Smooth muscle cell (in vitro differentiated cells): ENCODE data around the gene PRODH2. TPM values are rescaled to one million over a fixed set of nuclear protein-coding genes. Genes with fewer than 3 reads are reported as not detected.
A peak's percentile ranks its signal among the peaks of the same experiment; 100 is the strongest.

ENCODE experiments used
- DNase-seq: peaks from one replicate; lab custom pipeline; 2025; ENCODE audit not compliant: unreplicated experiment; lab: John Stamatoyannopoulos, UW
- H2AFZ ChIP-seq: fragments of 200-600 bp; sonication (generic); 2 replicates; pipeline ENCODE4 v1.6.0; 2016; ENCODE audit warnings: antibody characterized with exemption, low read depth, mild to moderate bottlenecking
- H3F3A ChIP-seq: fragments of 200-600 bp; sonication (generic); 2 replicates; pipeline ENCODE4 v1.6.0; 2017; ENCODE audit warnings: antibody characterized with exemption, low read depth
- H3K27ac ChIP-seq: fragments of 200-600 bp; sonication (generic); 2 replicates; pipeline ENCODE4 v1.5.1; 2016; ENCODE audit warnings: low read depth, mild to moderate bottlenecking
- H3K27me3 ChIP-seq: fragments of 200-600 bp; sonication (generic); 2 replicates; pipeline ENCODE4 v1.6.1; 2016; ENCODE audit warnings: low read depth, mild to moderate bottlenecking
- H3K36me3 ChIP-seq: fragments of 200-600 bp; sonication (generic); 2 replicates; pipeline ENCODE4 v1.5.1; 2016; ENCODE audit warnings: low read depth
- H3K4me1 ChIP-seq: fragments of 200-600 bp; sonication (generic); 2 replicates; pipeline ENCODE4 v1.5.1; 2016; ENCODE audit warnings: low read depth
- H3K4me2 ChIP-seq: fragments of 200-600 bp; sonication (generic); 2 replicates; pipeline ENCODE4 v1.6.0; 2016; ENCODE audit warnings: mild to moderate bottlenecking
- H3K4me3 ChIP-seq: fragments of 200-600 bp; sonication (generic); 2 replicates; pipeline ENCODE4 v1.5.1; 2016; ENCODE audit warnings: mild to moderate bottlenecking
- H3K79me2 ChIP-seq: fragments of 200-600 bp; sonication (generic); 2 replicates; pipeline ENCODE4 v1.6.0; 2016; ENCODE audit warnings: low read depth, mild to moderate bottlenecking
- H3K9ac ChIP-seq: fragments of 200-600 bp; sonication (generic); 2 replicates; pipeline ENCODE4 v1.6.0; 2016; ENCODE audit warnings: low read depth
- H3K9me3 ChIP-seq: fragments of 200-600 bp; sonication (generic); replicated peaks from 2 replicates; pipeline ENCODE4 v1.5.1; 2016; ENCODE audit warnings: low read depth
- H4K20me1 ChIP-seq: fragments of 200-600 bp; sonication (generic); 2 replicates; pipeline ENCODE4 v1.6.0; 2016; ENCODE audit warnings: low read depth
- CTCF ChIP-seq: fragments of 200-600 bp; sonication (generic); IDR thresholded peaks from 2 replicates; pipeline ENCODE4 v1.5.1; 2017; ENCODE audit warnings: borderline replicate concordance, mild to moderate bottlenecking, antibody characterized with exemption; ENCODE audit not compliant: insufficient read depth, poor library complexity, severe bottlenecking
- WGBS: methylation state at CpG from one replicate; pipeline ENCODE4 v1.1.7; 2016; ENCODE audit warnings: low lambda C conversion rate; 5-methylcytosine and 5-hydroxymethylcytosine counted together
- polyA plus RNA-seq: library from polyadenylated mRNA; unstranded; fragments of >200 nt; fragmentation: Nextera tagmentation; extraction: Ambion mirVana; gene quantifications from 2 replicates; pipeline ENCODE4 v1.2.1, GENCODE V29; 2016
- total RNA-seq: library from RNA; depleted of rRNA; stranded (reverse); fragments of >200 nt; gene quantifications from 2 replicates; pipeline ENCODE4 v1.2.3, GENCODE V29; 2014

The PRODH2 gene, protein sequence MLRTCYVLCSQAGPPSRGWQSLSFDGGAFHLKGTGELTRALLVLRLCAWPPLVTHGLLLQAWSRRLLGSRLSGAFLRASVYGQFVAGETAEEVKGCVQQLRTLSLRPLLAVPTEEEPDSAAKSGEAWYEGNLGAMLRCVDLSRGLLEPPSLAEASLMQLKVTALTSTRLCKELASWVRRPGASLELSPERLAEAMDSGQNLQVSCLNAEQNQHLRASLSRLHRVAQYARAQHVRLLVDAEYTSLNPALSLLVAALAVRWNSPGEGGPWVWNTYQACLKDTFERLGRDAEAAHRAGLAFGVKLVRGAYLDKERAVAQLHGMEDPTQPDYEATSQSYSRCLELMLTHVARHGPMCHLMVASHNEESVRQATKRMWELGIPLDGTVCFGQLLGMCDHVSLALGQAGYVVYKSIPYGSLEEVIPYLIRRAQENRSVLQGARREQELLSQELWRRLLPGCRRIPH
- not detected in 2 replicates for total RNA-seq
- not detected in 2 replicates for polyA plus RNA-seq

DNA sequence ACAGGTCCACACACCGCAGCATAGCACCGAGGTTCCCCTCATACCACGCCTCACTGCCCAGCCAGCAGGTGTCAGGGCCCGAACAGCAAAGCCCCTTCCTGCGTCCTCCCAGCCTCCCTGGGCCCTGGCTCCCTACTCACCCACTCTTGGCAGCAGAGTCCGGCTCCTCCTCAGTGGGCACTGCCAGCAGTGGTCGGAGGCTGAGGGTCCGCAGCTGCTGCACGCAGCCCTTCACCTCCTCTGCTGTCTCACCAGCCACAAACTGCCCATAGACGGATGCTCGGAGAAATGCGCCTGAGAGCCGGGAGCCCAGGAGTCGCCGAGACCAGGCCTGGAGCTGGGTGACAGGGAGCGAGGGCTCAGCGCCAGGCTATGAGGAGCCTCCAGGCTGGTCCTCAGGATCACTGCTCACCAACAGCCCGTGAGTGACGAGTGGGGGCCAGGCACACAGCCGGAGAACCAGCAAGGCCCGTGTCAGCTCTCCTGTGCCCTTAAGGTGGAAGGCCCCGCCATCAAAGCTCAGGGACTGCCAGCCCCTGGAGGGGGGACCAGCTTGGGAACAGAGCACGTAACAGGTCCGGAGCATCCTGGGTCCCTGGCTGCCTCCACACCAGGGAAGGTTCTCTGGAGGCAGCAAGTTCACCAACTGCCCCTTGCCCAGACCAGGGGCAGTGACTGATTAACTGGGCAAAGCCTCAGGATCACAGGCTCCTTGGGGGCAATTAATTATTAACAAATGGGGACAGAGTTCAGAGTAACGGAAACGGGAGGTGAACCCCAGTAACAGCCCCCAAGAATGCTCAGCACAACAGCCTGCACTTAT is at the start of gene PRODH2:
TSS of gene PRODH2 (minus strand) at position 626 of the 823 bp plus-strand sequence. CDS start at position 586, 40 bp downstream.
- Histone ChIP-seq H2AFZ (no peak within 1 kb of the TSS), H3K9ac (no peak within 1 kb of the TSS), H3K4me1 (no peaks in the 10 kb centered on the region), H3K27ac (no peak within 1 kb of the TSS), H3K9me3 (no peaks in the 10 kb centered on the region), H3K27me3 (peaks cover 6% of the 10 kb centered on the region), H3K79me2 (no peaks in the 10 kb centered on the region), H4K20me1 (no peaks in the 10 kb centered on the region), H3K36me3 (no peaks in the 10 kb centered on the region), H3K4me2 (no peak within 1 kb of the TSS), H3K4me3 (no peak within 1 kb of the TSS), H3F3A (no peaks in the 10 kb centered on the region)
- no peak for TF ChIP-seq CTCF
- WGBS, result 83% methylated on average over 26 of the region's 26 CpGs
- no peak for DNase-seq

DNA sequence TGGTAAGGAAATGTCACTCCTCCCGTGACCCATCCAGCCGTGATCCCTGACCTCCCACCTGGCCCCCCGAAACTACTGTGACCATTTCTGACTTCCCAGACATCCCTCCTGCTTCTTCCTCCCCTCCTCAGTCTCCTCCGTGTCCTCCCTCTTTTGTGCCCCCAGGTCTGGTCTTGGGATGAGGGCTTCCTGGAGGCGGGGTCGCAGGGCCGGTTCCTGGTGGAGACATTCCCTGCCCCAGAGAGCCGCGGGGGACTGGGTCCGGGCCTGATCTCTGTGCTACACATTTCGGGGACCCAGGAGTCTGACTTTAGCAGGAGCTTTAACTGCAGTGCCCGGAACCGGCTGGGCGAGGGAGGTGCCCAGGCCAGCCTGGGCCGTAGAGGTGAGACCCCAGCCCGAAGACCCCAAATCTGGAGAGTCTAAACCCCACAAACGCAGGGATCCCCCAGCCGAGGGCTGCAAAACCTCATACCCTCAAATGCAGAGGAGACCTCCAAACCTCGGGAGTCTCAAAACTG is 49.1 kb upstream of the PRODH2 start:
- Histone ChIP-seq H4K20me1 (no peaks in the 10 kb centered on the region), H3K4me2 (peak overlapping the region; percentile 70), H3K4me3 (no peak overlapping the region), H3K79me2 (no peaks in the 10 kb centered on the region), H3K4me1 (no peaks in the 10 kb centered on the region), H3K36me3 (no peaks in the 10 kb centered on the region), H3K9ac (no peak overlapping the region), H3K27me3 (peaks cover 57% of the 10 kb centered on the region), H3K27ac (no peak overlapping the region), H3K9me3 (no peaks in the 10 kb centered on the region), H3F3A (no peaks in the 10 kb centered on the region), H2AFZ (no peak overlapping the region)
- TF ChIP-seq CTCF, result no peak
- DNase-seq, result no peak
- 55% methylated on average over 17 of the region's 19 CpGs for WGBS

DNA sequence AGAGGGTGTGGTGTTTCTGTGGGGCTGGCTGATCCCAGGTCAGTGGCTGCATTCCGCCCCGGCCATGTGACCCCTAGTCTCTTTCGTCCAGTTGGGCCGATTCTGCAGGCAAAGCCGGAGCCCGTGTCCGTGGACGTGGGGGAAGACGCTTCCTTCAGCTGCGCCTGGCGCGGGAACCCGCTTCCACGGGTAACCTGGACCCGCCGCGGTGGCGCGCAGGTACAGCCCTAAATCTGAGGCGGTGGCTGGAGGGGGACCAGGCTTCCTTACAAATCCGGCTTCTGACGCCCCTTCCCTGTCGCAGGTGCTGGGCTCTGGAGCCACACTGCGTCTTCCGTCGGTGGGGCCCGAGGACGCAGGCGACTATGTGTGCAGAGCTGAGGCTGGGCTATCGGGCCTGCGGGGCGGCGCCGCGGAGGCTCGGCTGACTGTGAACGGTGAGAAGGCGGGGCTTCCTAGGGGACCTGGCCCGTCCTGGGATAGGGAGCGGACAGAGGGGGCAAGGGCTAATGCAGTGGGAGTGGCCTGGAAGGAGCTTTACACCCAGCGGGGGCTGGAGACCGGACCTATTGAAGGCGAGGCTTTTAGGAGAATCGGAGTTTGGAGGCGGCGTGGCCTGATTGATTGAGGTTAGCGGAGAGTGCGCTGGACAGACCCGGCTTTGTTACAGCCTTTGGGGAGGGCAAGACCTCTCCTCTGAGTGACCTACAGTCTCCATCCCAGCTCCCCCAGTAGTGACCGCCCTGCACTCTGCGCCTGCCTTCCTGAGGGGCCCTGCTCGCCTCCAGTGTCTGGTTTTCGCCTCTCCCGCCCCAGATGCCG is 48.4 kb upstream of the PRODH2 start:
- H3K27ac ChIP-seq, result no peak overlapping the region
- no peaks in the 10 kb centered on the region for H3F3A ChIP-seq
- peak overlapping the region; percentile 70 for H3K4me2 ChIP-seq
- H3K36me3 ChIP-seq, result no peaks in the 10 kb centered on the region
- H3K4me3 ChIP-seq, result peak overlapping the region; percentile 8
- no peaks in the 10 kb centered on the region for H4K20me1 ChIP-seq
- DNase-seq, result no peak
- no peak overlapping the region for H2AFZ ChIP-seq
- no peaks in the 10 kb centered on the region for H3K4me1 ChIP-seq
- peaks cover 64% of the 10 kb centered on the region for H3K27me3 ChIP-seq
- no peaks in the 10 kb centered on the region for H3K79me2 ChIP-seq
- 4% methylated on average over 55 of the region's 55 CpGs for WGBS
- H3K9ac ChIP-seq, result no peak overlapping the region
- H3K9me3 ChIP-seq, result no peaks in the 10 kb centered on the region
- TF ChIP-seq CTCF, result no peak
